Thymus (tissue), 11 donors: Measurements from ENCODE around the gene ANKH. TPM values are rescaled to one million over a fixed set of nuclear protein-coding genes. Genes with fewer than 3 reads are reported as not detected.

Experiments used
- DNase-seq, 9 donors: peaks; one replicate each; pipeline ENCODE4 v3.0.0-alpha.2; 2013; ENCODE audit warnings: low spot score in 9 of 9, low read depth in 6 of 9, missing footprints in 1 of 9
- H3K27ac ChIP-seq, 2 donors: one replicate each; pipeline ENCODE4 v1.5.1; 2013; ENCODE audit warnings: control low read depth in 1 of 2, low read depth in 1 of 2, low read length in 1 of 2, mild to moderate bottlenecking in 1 of 2, moderate library complexity in 1 of 2
- H3K27me3 ChIP-seq, 2 donors: one replicate each; pipeline ENCODE4 v1.5.1; 2013; ENCODE audit warnings: low read length in 1 of 2; ENCODE audit not compliant: control insufficient read depth in 2 of 2, insufficient read depth in 1 of 2
- H3K36me3 ChIP-seq, 2 donors: one replicate each; pipeline ENCODE4 v1.5.1; 2013; ENCODE audit warnings: low read length in 1 of 2, mild to moderate bottlenecking in 1 of 2, moderate library complexity in 1 of 2; ENCODE audit not compliant: control insufficient read depth in 2 of 2, insufficient read depth in 2 of 2
- H3K4me1 ChIP-seq, 2 donors: one replicate each; pipeline ENCODE4 v1.5.1; 2013; ENCODE audit warnings: low read length in 2 of 2; ENCODE audit not compliant: control insufficient read depth in 2 of 2, insufficient read depth in 2 of 2
- H3K4me3 ChIP-seq, 2 donors: one replicate each; pipeline ENCODE4 v1.5.1; 2013; ENCODE audit warnings: low read length in 2 of 2, control low read depth in 1 of 2, mild to moderate bottlenecking in 1 of 2
- H3K9me3 ChIP-seq, 2 donors: one replicate each; pipeline ENCODE4 v1.5.1; 2013; ENCODE audit warnings: low read length in 1 of 2, mild to moderate bottlenecking in 1 of 2; ENCODE audit not compliant: control insufficient read depth in 2 of 2, insufficient read depth in 1 of 2
- WGBS: extraction: QIAGEN DNeasy Blood & Tissue Kit; methylation state at CpG from one replicate; pipeline ENCODE4 v1.1.7; 2013; 5-methylcytosine and 5-hydroxymethylcytosine counted together
- polyA plus RNA-seq: library from polyadenylated mRNA; stranded (reverse); fragments of 200-250 nt; gene quantifications from one replicate; pipeline ENCODE4 v1.2.3, GENCODE V29; 2013
- total RNA-seq: library from RNA; stranded (reverse); fragments of 120-200 nt; gene quantifications from one replicate; pipeline ENCODE4 v1.2.4, GENCODE V29; 2013
- donor health status: healthy.

The ANKH gene
- total and polyA plus RNA-seq, 2 donors: 17.3 to 29.8 TPM

GRCh38 chr5:14686517-14686916, 185.1 kb downstream of the ANKH start:
- H3K4me1 ChIP-seq: no peaks in the 10 kb centered on the region
- DNase-seq: no peak
- H3K4me3 ChIP-seq: no peak overlapping the region
- H3K27me3 ChIP-seq: no peaks in the 10 kb centered on the region
- H3K36me3 ChIP-seq: peaks cover 48 to 55% of the 10 kb centered on the region in 2 donors
- no peak overlapping the region for H3K27ac ChIP-seq
- peaks cover 0 to 2% of the 10 kb centered on the region in 2 donors for H3K9me3 ChIP-seq

- WGBS: 66% methylated on average over 6 of the region's 6 CpGs
- H3K4me1 ChIP-seq: no peaks in the 10 kb centered on the region
- no peaks in the 10 kb centered on the region for H3K27me3 ChIP-seq
- peaks cover 0 to 2% of the 10 kb centered on the region in 2 donors for H3K9me3 ChIP-seq
- DNase-seq: peak in 5 of 9 donors; percentile 28 to 73 (median 46)
- H3K4me3 ChIP-seq: no peak overlapping the region
- peaks cover 46 to 58% of the 10 kb centered on the region in 2 donors for H3K36me3 ChIP-seq
- H3K27ac ChIP-seq: peak overlapping the region in 1 of 2 donors; percentile 12
Observed at GRCh38 chr5:14685757-14686156, 185.8 kb downstream of the ANKH start.

- Histone ChIP-seq H3K9me3 (no peaks in the 10 kb centered on the region), H3K4me1 (no peaks in the 10 kb centered on the region), H3K4me3 (no peak overlapping the region), H3K27ac (no peak overlapping the region), H3K36me3 (peaks cover 41 to 55% of the 10 kb centered on the region in 2 donors), H3K27me3 (no peaks in the 10 kb centered on the region)
- 96% methylated on average over 5 of the region's 5 CpGs for WGBS
- DNase-seq: no peak
Observed at GRCh38 chr5:14684757-14685156, 186.8 kb downstream of the ANKH start.

- H3K27ac ChIP-seq: no peak overlapping the region
- no peak overlapping the region for H3K4me3 ChIP-seq
- H3K9me3 ChIP-seq: no peaks in the 10 kb centered on the region
- no peaks in the 10 kb centered on the region for H3K27me3 ChIP-seq
- no peak for DNase-seq
- H3K4me1 ChIP-seq: no peaks in the 10 kb centered on the region
- H3K36me3 ChIP-seq: peaks cover 39 to 53% of the 10 kb centered on the region in 2 donors
- WGBS: 89% methylated on average over 4 of the region's 4 CpGs
Observed at GRCh38 chr5:14683906-14684455, 187.6 kb downstream of the ANKH start.

- H3K27me3 ChIP-seq: no peaks in the 10 kb centered on the region
- H3K27ac ChIP-seq: no peak overlapping the region
- peaks cover 0 to 10% of the 10 kb centered on the region in 2 donors for H3K4me1 ChIP-seq
- DNase-seq: no peak
- H3K36me3 ChIP-seq: peaks cover 30 to 40% of the 10 kb centered on the region in 2 donors
- H3K9me3 ChIP-seq: no peaks in the 10 kb centered on the region
- 98% methylated on average over 10 of the region's 10 CpGs for WGBS
- H3K4me3 ChIP-seq: no peak overlapping the region
Observed at GRCh38 chr5:14681236-14681752, 190.3 kb downstream of the ANKH start.

GRCh38 chr5:14679595-14679994, 192.0 kb downstream of the ANKH start:
- WGBS: 97% methylated on average over 1 of the region's 1 CpG
- peaks cover 7 to 22% of the 10 kb centered on the region in 2 donors for H3K4me1 ChIP-seq
- peaks cover 30 to 36% of the 10 kb centered on the region in 2 donors for H3K36me3 ChIP-seq
- H3K9me3 ChIP-seq: no peaks in the 10 kb centered on the region
- DNase-seq: no peak
- H3K4me3 ChIP-seq: no peak overlapping the region
- H3K27me3 ChIP-seq: no peaks in the 10 kb centered on the region
- no peak overlapping the region for H3K27ac ChIP-seq

GRCh38 chr5:14678773-14679334, 192.7 kb downstream of the ANKH start:
- peak overlapping the region in 1 of 2 donors; percentile 37 for H3K27ac ChIP-seq

GRCh38 chr5:14676320-14676719, 195.3 kb downstream of the ANKH start:
- Histone ChIP-seq H3K9me3 (no peaks in the 10 kb centered on the region), H3K4me3 (no peak overlapping the region), H3K27me3 (no peaks in the 10 kb centered on the region), H3K4me1 (peaks cover 7 to 32% of the 10 kb centered on the region in 2 donors), H3K27ac (peak overlapping the region; percentile 59 to 77), H3K36me3 (peaks cover 14 to 26% of the 10 kb centered on the region in 2 donors)
- no peak for DNase-seq
- WGBS: 33% methylated on average over 3 of the region's 3 CpGs

More at GRCh38 chr5:14678773-14679334, 192.7 kb downstream of the ANKH start:
- no peak for DNase-seq
- Histone ChIP-seq H3K4me3 (no peak overlapping the region), H3K36me3 (peaks cover 31 to 41% of the 10 kb centered on the region in 2 donors), H3K4me1 (peaks cover 7 to 22% of the 10 kb centered on the region in 2 donors), H3K9me3 (no peaks in the 10 kb centered on the region), H3K27me3 (no peaks in the 10 kb centered on the region)
- 94% methylated on average over 5 of the region's 5 CpGs for WGBS

GRCh38 chr5:14675865-14676300, 195.7 kb downstream of the ANKH start:
- WGBS: 7% methylated on average over 6 of the region's 6 CpGs
- no peak overlapping the region for H3K4me3 ChIP-seq

More at GRCh38 chr5:14675865-14676300, 195.7 kb downstream of the ANKH start:
- DNase-seq: peak in 1 of 9 donors; percentile 34
- Histone ChIP-seq H3K4me1 (peaks cover 7 to 35% of the 10 kb centered on the region in 2 donors), H3K9me3 (no peaks in the 10 kb centered on the region), H3K36me3 (peaks cover 12 to 23% of the 10 kb centered on the region in 2 donors), H3K27me3 (no peaks in the 10 kb centered on the region), H3K27ac (peak overlapping the region; percentile 59 to 77)
